SK-N-SH (cell line): ENCODE data around the gene TUBGCP6.

Experiments used
- CTCF ChIP-seq: fragments of 200-600 bp; sonication (generic); IDR thresholded peaks from 2 replicates; pipeline ENCODE4 v1.6.1; 2017; ENCODE audit warnings: antibody characterized with exemption, mild to moderate bottlenecking, moderate library complexity
- TEAD4 ChIP-seq: IDR thresholded peaks from 2 replicates; pipeline ENCODE4 v1.4.0; 2012; ENCODE audit warnings: mild to moderate bottlenecking, borderline replicate concordance; ENCODE audit not compliant: insufficient read depth
- USF2 ChIP-seq: fragments of 150-350 bp; IDR thresholded peaks from 2 replicates; pipeline ENCODE4 v1.6.1; 2017; ENCODE audit warnings: antibody characterized with exemption, low read length, low read depth, borderline replicate concordance

- no peak for TF ChIP-seq USF2
- no peak for TF ChIP-seq TEAD4
- no peak for TF ChIP-seq CTCF
Measured at GRCh38 chr22:50184004-50184901, 60.6 kb downstream of the TUBGCP6 start.
